Measurements from ENCODE around the gene FAM89B.

GRCh38 chr11:65577756-65578109 is 5.4 kb downstream of the FAM89B start:
- TF ChIP-seq, protein P1, sequence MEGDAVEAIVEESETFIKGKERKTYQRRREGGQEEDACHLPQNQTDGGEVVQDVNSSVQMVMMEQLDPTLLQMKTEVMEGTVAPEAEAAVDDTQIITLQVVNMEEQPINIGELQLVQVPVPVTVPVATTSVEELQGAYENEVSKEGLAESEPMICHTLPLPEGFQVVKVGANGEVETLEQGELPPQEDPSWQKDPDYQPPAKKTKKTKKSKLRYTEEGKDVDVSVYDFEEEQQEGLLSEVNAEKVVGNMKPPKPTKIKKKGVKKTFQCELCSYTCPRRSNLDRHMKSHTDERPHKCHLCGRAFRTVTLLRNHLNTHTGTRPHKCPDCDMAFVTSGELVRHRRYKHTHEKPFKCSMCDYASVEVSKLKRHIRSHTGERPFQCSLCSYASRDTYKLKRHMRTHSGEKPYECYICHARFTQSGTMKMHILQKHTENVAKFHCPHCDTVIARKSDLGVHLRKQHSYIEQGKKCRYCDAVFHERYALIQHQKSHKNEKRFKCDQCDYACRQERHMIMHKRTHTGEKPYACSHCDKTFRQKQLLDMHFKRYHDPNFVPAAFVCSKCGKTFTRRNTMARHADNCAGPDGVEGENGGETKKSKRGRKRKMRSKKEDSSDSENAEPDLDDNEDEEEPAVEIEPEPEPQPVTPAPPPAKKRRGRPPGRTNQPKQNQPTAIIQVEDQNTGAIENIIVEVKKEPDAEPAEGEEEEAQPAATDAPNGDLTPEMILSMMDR (IDR thresholded peaks at IDR 0.05 in 8 of 11, conservative IDR thresholded peaks at IDR 0.05 in 3 of 11): no peak
- TF ChIP-seq POLR2A (IDR thresholded peaks at IDR 0.05): no peak
- TF ChIP-seq POLR2AphosphoS5 (IDR thresholded peaks at IDR 0.05): no peak

Data from spleen (tissue), 7 donors.